ENCODE results near the gene GFOD1.

GFOD1 gene

DNA sequence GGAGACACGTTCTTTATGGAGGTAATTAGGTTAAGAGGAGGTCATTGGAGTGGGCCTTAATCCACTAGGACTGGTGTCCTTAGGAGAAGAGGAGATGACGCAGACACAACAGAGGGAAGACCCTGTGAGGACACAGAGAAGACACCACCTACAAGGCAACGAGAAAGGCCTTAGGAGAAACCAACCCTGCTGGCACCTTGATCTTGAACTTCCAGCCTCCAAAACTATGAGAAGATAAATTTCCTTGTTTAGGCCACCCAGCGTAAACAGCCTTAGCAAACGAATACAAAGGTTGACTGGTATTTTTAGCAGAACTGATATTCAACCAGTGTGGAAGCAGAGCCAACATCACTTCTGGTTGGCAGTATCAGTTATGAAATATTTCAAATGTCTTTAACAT lies 75.2 kb downstream of the GFOD1 start:
- TF ChIP-seq, protein P1, sequence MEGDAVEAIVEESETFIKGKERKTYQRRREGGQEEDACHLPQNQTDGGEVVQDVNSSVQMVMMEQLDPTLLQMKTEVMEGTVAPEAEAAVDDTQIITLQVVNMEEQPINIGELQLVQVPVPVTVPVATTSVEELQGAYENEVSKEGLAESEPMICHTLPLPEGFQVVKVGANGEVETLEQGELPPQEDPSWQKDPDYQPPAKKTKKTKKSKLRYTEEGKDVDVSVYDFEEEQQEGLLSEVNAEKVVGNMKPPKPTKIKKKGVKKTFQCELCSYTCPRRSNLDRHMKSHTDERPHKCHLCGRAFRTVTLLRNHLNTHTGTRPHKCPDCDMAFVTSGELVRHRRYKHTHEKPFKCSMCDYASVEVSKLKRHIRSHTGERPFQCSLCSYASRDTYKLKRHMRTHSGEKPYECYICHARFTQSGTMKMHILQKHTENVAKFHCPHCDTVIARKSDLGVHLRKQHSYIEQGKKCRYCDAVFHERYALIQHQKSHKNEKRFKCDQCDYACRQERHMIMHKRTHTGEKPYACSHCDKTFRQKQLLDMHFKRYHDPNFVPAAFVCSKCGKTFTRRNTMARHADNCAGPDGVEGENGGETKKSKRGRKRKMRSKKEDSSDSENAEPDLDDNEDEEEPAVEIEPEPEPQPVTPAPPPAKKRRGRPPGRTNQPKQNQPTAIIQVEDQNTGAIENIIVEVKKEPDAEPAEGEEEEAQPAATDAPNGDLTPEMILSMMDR (conservative IDR thresholded peaks at IDR 0.05; ENCODE audit: low read depth, low read length) = no peak
- no peak for DNase-seq (ENCODE audit: low read depth)
- H3K4me3 ChIP-seq (ENCODE audit: low read depth, low read length) = no peak overlapping the region

DNA sequence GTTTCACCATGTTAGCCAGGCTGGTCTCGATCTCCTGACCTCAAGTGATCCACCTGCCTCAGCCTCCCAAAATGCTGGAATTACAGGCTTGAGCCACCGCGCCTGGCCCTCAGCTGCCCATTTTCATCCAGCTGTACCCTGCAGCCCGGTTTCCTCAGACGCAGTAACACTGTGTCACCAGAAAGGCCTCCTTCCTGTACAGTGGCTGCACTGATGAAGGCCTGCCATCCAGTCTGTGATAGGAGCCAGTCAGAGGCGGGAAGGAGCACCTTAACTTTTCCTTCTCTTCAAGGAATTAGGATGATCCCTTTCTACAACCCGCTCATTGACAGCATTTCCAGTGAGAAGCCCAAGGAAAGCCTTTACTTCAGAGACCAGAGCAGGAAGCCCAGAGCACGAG lies 75.9 kb downstream of the GFOD1 start:
- TF ChIP-seq, protein P1 (conservative IDR thresholded peaks at IDR 0.05; ENCODE audit: low read depth, low read length) = no peak
- DNase-seq (ENCODE audit: low read depth) = no peak

DNA sequence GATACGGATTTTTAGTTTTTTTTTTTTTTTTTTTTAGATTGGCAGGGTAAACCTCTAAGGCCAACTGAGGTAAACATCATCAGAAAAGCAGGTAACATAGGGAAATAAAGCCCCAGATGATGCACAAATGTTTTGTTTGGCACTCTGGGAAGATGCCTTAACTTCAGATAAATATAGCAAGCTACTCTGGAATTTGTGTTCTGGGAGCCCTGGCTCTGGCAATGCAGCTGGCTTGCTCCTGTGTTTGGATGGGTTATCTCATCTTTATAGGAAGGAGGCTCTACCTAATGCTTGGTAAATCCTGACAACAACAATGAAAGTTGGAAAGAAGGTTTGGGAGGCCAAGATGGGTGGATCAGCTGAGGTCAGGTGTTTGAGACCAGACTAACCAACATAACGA lies 77.4 kb downstream of the GFOD1 start:
- TF ChIP-seq, protein P1 (conservative IDR thresholded peaks at IDR 0.05; ENCODE audit: low read depth, low read length) = no peak
- H3K4me3 ChIP-seq (ENCODE audit: low read depth, low read length) = no peak overlapping the region
- peak; percentile 40 for DNase-seq (ENCODE audit: low read depth)

More for the DNA sequence above, 75.9 kb downstream of the GFOD1 start:
- no peak overlapping the region for H3K4me3 ChIP-seq (ENCODE audit: low read depth, low read length)

DNA sequence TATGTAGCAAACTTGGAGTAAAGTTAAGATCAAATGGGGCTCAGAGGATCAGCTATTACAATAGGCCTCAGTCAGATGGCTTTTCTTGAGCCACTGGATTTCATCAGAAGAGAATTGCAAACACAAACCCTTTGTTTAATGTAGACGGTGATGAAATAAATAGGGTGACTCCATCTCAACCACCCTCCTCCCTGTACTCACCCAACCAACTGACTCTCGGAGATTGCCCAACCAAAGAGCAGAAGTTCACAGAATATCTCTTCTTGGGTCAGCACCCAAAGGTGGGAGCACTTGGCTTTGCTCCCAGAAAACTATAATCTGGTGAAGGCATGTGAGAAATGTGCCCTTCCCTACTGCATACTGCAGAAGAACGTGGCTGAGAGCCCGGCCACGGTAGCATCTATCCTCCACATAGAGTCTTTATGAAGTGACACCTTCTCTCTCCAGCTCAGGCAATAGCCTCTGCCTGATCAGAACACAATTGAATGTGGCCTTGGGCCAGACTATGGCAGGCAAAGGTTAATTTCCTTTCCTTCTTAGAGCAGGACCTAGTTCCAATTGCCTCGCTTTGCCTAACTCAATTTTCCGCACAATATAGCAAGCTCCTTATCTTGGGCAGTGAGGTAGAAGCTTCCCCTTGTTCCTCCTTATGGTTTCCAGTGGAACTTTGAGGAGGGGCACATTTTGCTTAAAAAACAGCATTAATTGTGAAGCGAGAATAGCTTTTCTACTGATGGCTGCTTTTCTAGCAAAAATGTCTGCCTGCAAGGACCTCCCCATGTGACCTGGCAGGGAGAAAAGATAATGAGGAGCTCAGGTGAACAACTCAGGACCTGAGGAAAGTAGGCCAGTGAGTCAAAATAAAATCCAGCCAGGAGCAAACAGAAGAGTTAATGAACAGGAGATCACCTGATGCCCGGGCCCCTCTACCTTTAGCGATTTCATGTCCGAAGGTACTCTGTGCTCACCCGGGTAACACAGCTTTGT lies 79.4 kb downstream of the GFOD1 start:
- TF ChIP-seq, protein P1 (conservative IDR thresholded peaks at IDR 0.05; ENCODE audit: low read depth, low read length) = no peak
- H3K4me3 ChIP-seq (ENCODE audit: low read depth, low read length) = no peak overlapping the region
- DNase-seq (ENCODE audit: low read depth) = peak; percentile 95

DNA sequence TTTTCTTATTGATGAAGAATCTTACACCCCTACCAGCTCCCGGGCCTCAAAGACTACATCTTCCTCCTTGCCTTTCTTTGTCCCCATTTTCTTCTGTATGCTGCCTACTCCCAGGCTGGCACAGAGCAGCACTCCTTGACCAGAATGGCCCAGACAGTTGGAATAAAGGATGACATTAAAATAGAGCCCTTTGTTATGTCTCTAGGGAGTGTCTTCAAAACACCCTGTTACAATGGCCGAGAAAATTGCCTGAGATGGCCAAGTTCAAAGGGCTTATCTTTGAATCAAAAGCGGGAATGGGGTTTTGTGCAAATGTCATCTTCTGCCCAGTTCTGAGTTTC lies 80.1 kb downstream of the GFOD1 start:
- no peak overlapping the region for H3K4me3 ChIP-seq (ENCODE audit: low read depth, low read length)
- TF ChIP-seq, protein P1 (conservative IDR thresholded peaks at IDR 0.05; ENCODE audit: low read depth, low read length) = no peak
- DNase-seq (ENCODE audit: low read depth) = no peak

DNA sequence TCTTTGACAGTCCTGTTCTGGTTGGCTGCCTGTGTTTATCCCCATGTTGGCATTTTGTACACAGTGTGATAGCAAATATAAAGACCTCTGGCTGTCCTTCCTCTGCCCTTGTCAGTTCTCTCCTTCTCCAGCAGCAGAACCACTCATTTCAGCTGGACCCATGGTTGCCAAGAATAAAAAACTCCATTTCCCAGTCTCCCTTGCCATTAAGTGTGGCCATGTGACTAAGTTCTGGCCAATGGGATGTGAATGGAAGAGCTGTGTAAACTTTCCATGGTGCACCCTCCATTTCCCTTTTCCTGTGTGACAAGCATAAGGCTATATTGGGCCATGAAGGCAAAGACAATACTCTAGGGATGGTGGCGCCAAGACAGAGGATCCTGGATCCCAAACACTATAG lies 80.6 kb downstream of the GFOD1 start:
- peak; percentile 49 for DNase-seq (ENCODE audit: low read depth)
- TF ChIP-seq, protein P1 (conservative IDR thresholded peaks at IDR 0.05; ENCODE audit: low read depth, low read length) = no peak
- H3K4me3 ChIP-seq (ENCODE audit: low read depth, low read length) = no peak overlapping the region

Measured in choroid plexus epithelial cell (primary cell).